Stimulated activated CD8-positive, alpha-beta memory T cell treated with anti-CD3 and anti-CD28 coated beads, Interleukin-4, amount 100 ng/mL, for 1 hour (primary cell): Measurements from ENCODE around the gene MCTP1.

Experiments
- DNase-seq, 2 donors: peaks; one replicate each; pipeline ENCODE4 v3.0.0-alpha.2; 2020; ENCODE audit warnings: low read depth in 2 of 2, low spot score in 1 of 2

MCTP1 gene

DNA sequence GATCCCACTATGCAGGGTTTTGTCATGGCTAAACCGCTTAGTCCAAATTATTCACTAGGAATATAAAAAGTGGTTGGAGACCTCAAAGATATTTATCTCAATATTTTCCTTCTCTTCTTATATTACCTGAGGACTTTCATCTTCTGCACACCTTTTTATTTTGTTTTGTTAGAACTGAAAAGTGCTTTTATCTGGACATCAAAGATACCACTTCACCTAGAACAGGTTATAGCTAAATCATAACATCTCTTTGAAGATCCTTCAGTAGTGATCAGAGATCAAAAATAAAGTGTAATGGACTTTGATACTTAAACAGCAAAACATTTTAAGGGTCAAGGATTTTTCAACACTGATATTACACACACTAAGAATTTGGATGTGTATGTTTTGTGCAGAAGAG, 160.2 kb downstream of the MCTP1 start:
- DNase-seq = no peak

DNA sequence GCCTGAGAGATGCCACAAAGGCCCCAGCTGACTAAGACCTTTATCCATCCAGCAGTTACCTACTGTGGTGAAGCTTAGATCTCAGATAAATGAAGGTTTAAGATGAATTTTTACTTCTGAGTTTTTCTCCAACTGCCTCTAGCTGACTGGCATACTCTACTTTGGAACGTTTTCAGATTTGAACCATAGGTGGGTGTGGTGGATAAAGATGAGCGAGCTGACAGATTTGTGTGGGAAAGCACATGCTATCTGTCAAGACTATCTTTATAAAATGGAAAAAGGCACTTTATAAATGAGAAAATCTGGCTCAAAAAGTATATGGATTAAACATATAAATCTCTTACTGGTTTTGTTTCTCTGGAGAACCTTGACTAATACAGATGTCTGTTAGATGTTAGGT, 160.8 kb downstream of the MCTP1 start:
- DNase-seq = no peak

DNA sequence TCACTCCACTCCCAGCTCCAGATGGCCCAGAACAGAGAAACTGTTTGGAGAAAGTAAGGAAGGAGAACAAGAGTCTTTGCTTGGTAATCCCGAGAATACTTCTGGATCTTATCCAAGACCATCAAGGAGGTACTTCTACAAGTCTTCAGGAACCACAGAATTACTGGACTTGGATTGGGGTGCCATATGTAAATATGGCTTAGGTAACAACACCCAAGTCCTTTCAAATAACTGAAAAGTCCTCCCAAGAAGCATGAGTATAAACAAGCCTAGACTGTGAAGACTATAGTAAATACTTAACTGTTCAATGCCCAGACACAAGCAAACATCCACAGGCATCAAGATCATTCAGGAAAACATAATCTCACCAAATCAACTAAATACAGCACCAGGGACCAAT, 170.0 kb downstream of the MCTP1 start:
- DNase-seq = no peak

DNA sequence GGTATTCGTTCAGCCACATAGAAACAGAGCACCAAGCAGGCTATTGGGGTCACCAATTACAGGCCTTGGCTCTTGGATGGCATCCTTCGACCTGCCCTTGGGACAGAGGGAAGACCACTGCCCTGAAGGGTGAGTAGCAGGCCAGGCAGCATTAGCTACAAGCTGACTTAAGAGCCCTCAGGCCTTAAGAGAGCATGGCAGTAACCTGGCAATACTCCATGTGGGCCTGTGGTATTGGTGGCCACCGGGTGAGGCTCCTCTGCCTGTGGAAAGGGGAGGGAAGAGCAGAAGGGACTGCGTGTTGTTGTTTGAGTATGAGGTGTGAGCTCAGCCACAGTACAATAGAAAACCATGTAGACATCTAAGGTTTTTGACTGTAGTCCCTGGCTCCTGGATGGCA, 170.6 kb downstream of the MCTP1 start:
- DNase-seq = no peak

DNA sequence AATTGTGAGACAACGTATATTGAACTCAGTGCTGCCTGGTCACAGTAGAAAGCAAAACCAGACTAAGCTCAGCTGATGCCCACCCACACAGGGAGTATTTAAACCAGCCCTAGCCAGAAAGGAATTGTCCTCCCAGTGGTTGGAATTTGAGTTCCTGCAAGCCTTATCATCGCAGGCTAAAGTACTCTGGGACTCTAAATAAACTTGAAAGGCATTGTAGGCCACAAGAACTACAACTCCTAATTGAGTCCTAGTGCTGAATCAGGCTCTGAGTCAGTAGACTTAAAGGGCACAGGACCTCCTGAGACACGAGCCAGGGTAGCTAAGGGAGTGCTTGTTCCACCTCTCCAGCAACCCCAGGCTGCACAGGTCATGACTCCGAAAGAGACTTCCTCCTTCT, 171.4 kb downstream of the MCTP1 start:
- DNase-seq = no peak

DNA sequence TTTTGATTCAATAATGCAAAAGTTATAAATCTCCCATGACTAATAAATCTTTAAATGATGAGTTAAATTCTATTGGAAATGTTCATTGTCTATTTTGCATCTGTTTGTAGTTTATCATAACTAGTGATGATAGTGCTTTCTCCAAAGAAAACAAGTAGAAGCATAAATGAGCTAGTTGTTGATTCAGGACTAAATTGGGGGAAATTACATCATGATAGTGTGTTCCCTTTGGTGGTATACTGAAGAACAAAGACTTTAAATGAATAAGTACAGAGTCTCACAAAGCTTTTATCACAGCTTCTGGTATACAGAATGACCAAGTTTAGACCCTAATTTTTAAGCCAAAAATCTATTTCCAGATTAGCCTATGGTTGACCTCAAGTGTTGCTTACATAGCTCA, 173.8 kb downstream of the MCTP1 start:
- DNase-seq = no peak

DNA sequence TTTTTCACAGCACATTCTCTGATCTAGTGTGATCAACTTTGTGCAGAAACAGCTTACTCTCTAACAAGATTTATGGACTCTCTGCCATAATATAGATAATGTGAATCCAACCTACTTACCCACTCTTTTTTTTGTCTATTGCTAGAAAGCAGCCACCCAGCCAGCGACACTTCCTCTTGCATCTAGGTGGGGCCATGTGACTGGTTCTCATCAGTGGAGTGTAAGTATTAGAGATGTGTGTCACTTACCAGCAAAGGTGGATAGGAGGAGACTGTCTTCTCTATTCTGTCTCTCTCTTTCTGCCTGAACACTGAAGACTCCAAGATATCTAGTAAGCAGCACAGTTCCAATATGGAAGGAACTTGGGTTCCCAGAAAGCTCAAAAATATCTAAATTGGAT, 174.8 kb downstream of the MCTP1 start:
- DNase-seq = no peak

DNA sequence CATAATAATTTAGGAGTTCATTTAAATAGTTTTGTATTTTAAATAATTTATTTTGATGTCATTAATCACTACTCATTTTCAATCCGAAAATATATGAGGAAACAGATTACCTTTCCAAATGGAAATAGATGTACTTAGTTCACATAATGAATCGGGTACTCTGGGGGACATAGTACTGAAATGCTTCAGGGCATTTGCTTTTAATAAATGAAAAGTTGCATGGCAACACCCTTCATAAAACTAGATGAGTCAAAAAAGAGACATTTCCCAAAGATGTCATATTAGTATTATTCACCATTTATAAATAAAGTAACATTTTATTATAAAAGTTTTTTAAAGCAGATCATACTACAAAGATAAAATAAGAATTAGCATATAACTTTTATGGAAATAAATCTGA, 177.8 kb downstream of the MCTP1 start:
- DNase-seq = no peak

DNA sequence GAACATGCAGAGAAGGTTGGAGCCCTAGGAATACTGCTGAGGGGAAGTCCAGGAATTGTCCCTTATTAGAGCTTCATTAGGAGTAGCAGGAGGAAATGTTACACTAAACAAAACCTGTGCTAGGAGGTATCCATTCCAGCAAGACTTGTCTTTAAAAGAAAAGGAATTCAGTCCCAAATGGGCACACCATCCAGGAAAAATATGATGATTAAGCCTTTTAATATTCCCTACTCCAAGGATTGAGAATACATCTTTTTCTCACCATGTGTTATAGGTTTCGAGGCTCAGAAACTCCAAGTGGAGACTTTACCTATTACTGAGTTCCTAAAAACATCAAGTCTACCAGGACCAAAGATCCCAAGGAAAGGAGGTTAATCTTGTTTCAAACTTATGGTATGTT, 179.3 kb downstream of the MCTP1 start:
- DNase-seq = no peak

DNA sequence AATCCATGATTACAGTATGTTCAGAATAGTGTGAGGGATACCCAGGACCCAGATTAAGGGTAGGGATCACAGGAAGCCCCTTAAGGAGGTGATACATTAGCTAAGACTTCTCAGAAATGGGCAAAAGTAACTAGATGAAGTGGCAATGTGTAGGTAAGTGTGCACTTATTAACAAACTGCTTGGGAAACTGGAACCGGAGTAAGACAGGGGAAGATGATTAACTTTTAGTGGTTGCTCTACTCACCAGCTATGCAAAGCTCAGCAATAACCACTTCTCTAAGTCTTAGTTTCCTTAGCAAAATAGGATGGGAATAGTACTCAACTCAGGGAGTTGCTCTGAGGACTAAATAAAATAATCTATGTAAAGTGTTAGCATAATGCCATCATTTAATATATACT, 182.2 kb downstream of the MCTP1 start:
- DNase-seq = no peak

DNA sequence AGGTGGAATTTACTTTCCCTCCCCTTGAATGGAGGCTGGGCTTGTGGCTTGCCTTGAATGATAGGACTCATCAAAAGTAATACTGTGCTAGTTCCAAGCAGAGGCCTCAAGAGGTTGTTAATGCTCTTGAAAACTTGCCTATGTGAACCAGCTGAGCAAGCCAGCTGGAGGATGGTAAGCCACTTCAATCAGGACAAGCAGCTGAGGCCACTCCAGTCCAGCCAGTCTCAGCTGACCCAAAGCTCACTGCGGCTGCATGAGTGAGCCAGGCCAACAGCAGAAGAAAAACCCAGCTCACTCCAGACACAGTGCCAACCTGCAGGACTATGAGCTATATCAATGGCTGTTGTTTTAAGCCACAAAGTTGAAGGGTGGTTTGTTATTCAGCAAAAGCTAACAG, 182.8 kb downstream of the MCTP1 start:
- DNase-seq = no peak

DNA sequence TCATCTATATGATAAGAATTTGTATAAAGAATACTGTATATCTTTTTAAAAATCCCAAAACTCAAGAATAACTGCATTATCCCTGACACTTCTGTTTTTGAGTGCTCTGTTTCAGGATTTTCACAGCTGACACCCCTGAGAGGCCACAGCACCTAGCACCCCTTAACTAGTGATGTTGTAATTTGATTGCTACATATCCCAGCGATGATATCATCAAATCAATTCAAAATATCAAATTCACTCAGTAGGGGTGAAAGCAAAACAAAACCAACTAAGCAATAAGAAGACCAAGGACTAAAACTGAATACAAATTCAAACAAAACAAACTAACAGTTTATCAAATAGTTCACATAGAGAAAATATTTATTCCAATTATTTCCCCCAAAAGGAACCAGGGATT, 184.3 kb downstream of the MCTP1 start:
- DNase-seq = no peak

DNA sequence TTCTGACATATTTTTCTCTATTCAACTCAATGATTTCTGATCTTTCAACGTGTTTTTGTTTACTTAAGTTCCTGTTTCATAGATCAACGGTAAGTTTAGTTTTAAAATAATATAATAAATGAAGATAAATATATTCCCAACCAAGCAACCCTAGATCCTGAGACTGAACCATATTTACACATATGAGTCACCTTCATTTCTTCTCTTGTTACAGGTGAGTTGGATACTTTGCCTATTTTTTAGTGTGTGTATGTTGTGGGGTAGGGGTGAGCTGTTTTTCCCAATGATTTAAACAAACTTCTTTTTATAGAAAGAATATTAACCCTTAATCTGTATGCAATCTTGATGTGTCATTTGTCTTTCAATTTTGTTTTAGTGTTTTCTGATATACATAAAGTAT, 186.9 kb downstream of the MCTP1 start:
- no peak for DNase-seq

DNA sequence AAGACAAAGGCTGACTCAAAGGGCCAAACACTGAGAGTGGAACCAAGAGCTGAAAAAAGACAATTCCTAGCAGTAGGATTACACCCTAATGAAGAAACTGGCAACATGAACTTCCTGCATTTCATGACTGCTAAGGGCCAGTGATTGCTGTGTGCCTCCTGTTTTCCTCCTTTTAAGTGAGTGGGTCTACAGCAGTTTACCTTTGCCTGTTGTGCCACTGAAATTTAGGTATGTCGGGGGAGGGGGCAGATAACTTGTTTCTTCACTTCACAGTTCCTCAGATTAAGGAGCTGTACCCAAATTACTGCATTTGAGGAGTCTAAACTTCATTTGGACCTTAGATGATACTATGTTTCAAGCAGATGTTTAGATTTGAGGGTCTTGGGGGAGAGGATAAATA, 191.7 kb downstream of the MCTP1 start:
- no peak for DNase-seq

DNA sequence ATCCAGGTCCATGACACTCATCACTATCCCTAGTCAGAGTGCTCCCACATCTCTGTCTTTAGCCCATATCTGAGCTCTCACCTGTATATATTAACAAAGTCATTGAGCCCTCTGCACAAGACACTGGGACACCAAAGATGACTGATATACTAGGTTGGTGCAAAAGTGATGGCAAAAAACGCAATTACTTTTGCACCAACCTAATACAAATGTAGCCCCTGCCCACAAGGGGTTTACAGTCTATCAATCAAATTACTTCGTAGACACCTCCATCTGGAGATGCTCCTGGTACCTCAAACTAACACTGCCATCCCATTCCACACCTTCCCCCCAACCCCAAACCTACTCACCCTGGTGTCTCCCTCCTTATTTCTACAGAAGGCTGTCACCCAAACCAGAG, 194.1 kb downstream of the MCTP1 start:
- DNase-seq = no peak

DNA sequence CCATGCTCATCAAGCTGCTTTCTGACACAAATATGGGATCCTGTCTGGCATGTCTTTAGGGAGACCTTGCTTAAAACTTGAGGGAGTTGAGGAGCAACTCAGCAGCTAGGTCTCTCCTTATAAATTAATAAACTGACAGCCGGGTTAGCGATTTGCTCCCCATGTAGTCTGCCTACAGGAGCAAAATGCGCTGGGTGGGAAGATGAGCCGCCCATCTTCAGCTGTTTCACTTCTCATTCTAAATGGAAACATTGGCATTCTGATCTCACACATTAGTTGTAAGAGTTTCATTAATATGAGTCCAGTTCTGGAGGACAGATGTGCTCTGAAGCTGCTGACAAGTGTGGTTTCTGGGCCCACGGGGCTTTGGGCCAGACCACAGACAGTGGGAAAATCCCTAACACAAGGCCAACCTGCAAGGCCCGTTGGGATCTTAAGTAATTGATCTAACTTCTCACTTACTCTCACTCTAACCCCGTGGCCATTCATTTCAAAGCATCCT, 197.0 kb downstream of the MCTP1 start:
- no peak for DNase-seq

DNA sequence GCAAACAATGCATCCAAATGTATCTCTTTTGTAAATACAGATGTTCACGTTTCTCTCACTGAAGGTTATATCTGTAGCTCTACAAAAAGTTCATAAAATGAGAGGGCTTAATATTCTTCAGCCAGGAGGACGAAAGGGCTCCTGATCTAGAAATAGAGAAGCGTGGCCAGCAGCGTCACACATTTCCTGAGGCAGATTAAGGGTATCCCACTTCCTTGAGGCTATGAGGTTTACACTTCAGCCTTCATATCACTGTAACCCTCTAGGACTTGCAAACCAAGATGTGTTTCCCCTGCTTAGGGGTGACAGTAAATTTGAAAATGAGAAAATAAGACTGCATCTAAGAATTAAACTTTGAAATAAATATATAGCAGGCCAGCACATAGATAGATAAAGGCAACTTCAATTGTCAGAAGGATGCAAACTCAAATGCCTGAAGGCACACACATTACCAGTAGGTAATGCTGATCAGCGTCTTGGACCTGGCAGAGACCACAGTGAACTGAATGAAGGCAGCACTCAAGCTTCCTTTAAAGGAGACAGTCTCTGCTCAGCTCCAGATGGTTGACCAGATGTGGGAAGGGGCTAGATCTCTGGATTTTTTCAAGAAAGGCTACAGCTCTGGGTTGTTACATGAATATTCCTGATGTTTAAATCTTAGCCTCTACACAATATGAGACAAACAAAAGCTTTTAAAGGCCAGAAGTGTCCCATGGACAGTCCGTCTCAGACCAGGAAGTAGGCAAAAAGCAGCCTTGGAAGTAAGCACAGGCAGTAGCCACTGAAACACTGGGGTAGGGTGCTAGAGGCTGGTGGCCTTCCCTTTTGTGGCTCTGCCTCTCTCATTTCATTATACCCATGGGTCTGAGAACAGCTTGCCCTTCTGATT, 197.7 kb downstream of the MCTP1 start:
- DNase-seq = no peak

DNA sequence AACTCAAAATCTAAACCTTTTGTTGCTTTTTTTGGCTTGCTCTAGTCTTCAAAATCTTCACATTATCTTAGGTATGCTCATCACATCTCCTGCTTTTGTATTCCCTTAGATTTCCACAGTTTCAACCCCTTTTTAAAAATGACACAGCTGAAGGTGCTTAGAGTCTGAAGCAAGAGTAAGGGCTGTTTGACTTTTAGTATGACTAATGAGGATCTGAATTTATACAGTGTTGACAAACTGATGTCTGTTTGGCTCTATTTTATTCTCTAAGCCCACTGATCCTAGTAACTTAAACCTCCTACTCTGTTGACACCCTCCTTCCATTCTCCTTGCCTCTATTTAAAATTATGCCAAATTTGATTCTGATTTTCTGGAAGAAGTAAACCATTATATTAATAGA, 200.1 kb downstream of the MCTP1 start:
- DNase-seq = no peak

DNA sequence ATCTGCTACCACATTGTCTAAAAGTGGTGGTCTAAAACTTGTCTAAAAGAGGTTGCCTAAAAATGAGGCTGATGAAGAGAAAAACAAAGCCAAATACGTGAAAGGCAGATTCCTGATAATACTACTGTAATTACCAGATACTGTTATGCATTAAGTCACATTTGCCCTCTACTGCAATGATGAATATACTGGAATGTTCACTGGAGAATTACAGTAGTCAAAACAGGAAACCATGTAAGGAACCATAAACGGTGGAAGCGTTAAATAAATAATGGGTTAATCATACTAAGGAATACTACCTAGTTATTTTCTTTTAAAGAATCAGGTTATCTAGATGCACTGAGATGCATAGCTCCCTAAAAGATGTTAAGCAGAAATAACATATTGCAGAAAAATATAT, 201.3 kb downstream of the MCTP1 start:
- DNase-seq = no peak

DNA sequence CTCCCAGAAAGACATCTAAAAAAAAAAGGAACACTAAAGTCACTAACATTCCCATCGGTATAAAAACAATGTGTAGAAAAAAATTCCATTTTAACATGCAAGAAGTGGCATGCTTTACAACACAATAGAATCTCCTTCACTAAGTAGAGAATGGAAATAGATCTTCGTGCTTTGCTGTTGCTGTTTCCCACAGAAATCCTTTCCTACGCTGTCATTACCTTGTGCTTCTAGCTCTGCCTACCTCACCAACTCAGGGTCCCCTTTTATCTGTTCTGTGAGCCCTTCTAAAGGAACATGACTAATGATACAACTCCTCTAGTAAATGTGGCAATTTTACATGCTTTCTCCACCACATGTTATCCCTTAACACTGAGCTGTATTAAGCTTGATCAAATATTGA, 202.9 kb downstream of the MCTP1 start:
- DNase-seq = no peak

DNA sequence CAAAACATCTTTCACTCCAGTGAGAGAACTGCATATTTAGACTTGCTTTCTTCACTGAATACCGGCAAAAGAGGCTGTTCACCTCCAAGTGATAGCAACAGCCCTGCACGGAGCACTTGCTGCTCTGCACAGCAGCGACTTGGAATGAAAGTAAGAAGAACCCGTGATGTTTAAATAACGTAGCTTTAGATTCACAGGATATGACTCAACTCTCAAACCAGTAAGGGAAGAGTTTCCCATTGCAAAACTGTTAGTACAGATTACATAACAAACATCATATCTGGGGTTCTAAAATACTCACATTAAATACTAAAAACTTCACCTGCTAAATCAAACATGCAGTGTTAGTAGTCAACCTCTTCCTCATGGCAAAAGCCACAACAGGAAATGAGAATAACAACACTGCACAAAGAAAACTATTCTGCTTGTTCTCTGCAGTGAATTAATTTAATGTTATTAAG, 203.4 kb downstream of the MCTP1 start:
- peak in 1 of 2 donors; percentile 7 for DNase-seq

DNA sequence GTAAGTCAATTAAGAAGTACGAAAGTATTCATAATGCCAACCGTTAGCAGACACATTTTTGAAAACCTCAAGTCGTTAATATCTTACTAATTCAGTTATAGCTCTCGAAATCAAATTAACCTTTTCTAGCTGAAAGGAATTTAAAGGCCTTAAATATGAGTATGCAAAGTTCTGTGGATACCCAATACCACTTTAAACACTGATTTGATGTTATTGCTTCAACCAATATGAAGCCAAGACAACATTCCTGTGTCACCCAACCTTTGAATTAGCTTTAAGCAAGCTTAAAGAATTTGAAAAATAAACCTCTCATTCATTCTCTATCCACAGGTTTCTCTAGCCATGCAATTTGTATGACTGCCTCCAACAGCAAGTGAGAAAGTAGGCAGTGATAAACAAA, 204.5 kb downstream of the MCTP1 start:
- no peak for DNase-seq

DNA sequence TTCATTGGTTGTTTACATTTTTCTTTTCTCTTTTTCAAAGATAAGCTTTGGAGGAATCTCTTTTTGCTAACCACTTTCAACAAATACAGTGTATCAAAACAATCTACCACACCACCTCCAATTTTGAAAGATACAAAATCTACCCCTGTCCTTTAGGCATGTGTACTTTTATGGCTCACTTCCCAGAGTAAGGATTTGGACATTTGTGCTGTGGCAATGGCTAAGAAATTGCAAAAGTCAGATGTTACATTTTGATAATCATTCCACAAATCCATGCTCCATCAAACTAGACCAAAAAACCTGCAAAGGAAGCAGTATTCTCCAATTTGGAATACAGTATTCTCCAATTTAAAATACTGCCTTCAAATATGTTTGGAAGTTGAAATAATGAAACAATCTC, 204.9 kb downstream of the MCTP1 start:
- DNase-seq = no peak
